CD4-positive, alpha-beta T cell treated with Interleukin-17A for 4 hours (primary cell): ENCODE data around the gene ADAM12.

Experiments
- DNase-seq: peaks from one replicate; pipeline ENCODE4 v3.0.0-alpha.2; 2020; ENCODE audit warnings: mixed read lengths

ADAM12 gene

GRCh38 chr10:126104767-126105166 is 283.5 kb downstream of the ADAM12 start:
- DNase-seq, result no peak

GRCh38 chr10:126102636-126103035 is 285.6 kb downstream of the ADAM12 start:
- no peak for DNase-seq

GRCh38 chr10:126101736-126102135 is 286.5 kb downstream of the ADAM12 start:
- DNase-seq, result no peak

GRCh38 chr10:126101325-126101724 is 287.0 kb downstream of the ADAM12 start:
- DNase-seq, result no peak

- DNase-seq, result no peak
These were observed 288.9 kb downstream of the ADAM12 start for GRCh38 chr10:126099366-126099765.

- DNase-seq, result no peak
These were observed 290.1 kb downstream of the ADAM12 start for GRCh38 chr10:126098226-126098581.

GRCh38 chr10:126097558-126098225 is 290.6 kb downstream of the ADAM12 start:
- no peak for DNase-seq

- no peak for DNase-seq
These were observed 293.7 kb downstream of the ADAM12 start for GRCh38 chr10:126094537-126094936.

- DNase-seq, result no peak
These were observed 295.7 kb downstream of the ADAM12 start for GRCh38 chr10:126092366-126093215.

- no peak for DNase-seq
These were observed 297.2 kb downstream of the ADAM12 start for GRCh38 chr10:126090911-126091728.

GRCh38 chr10:126090443-126090842 is 297.8 kb downstream of the ADAM12 start:
- no peak for DNase-seq

GRCh38 chr10:126087796-126088505 is 300.3 kb downstream of the ADAM12 start:
- no peak for DNase-seq

- DNase-seq, result no peak
These were observed 301.1 kb downstream of the ADAM12 start for GRCh38 chr10:126087153-126087680.

GRCh38 chr10:126085806-126086205 is 302.5 kb downstream of the ADAM12 start:
- no peak for DNase-seq

- no peak for DNase-seq
These were observed 303.9 kb downstream of the ADAM12 start for GRCh38 chr10:126084369-126084768.

GRCh38 chr10:126083009-126083408 is 305.3 kb downstream of the ADAM12 start:
- DNase-seq, result no peak

GRCh38 chr10:126081841-126082466 is 306.3 kb downstream of the ADAM12 start:
- no peak for DNase-seq

- no peak for DNase-seq
These were observed 307.3 kb downstream of the ADAM12 start for GRCh38 chr10:126080879-126081411.

- DNase-seq, result no peak
These were observed 307.9 kb downstream of the ADAM12 start for GRCh38 chr10:126080291-126080825.

- no peak for DNase-seq
These were observed 313.3 kb downstream of the ADAM12 start for GRCh38 chr10:126075009-126075408.

- no peak for DNase-seq
These were observed 314.0 kb downstream of the ADAM12 start for GRCh38 chr10:126074291-126074690.
